ENCODE data around the gene CDK1. TPM values are rescaled to one million over a fixed set of nuclear protein-coding genes. Genes with fewer than 3 reads are reported as not detected.

CDK1 gene
- total RNA-seq, 1 donor from 2014 or later, result 6.6 TPM

GRCh38 chr10:60753152-60753551, 25.1 kb upstream of the CDK1 start:
- Histone ChIP-seq H3K27me3 (ENCODE audit: insufficient read depth, low read length) (no peaks in the 10 kb centered on the region), H3K27ac (ENCODE audit: low read depth, low read length) (no peak overlapping the region), H3K9me3 (ENCODE audit: insufficient read depth, low read depth, low read length) (no peaks in the 10 kb centered on the region), H2AFZ (ENCODE audit: low read depth, low read length) (no peak overlapping the region), H3K4me1 (ENCODE audit: insufficient read depth, low read length) (peaks cover 7% of the 10 kb centered on the region), H3K4me2 (ENCODE audit: low read length) (no peak overlapping the region), H3K79me2 (ENCODE audit: insufficient read depth, low read length) (no peaks in the 10 kb centered on the region), H3K36me3 (ENCODE audit: insufficient read depth, low read length) (no peaks in the 10 kb centered on the region), H4K20me1 (ENCODE audit: insufficient read depth, low read length) (no peaks in the 10 kb centered on the region), H3K4me3 (ENCODE audit: insufficient read depth, low read depth, low read length) (no peak overlapping the region), H3K9ac (ENCODE audit: low read length) (no peak overlapping the region)
- Mint-ChIP-seq H3K4me1 (ENCODE audit: low read depth, unreplicated experiment) (peaks cover 5% of the 10 kb centered on the region), H3K27me3 (ENCODE audit: low read depth, unreplicated experiment) (no peaks in the 10 kb centered on the region), H3K36me3 (ENCODE audit: low read depth, unreplicated experiment) (no peaks in the 10 kb centered on the region), H3K9me3 (ENCODE audit: unreplicated experiment) (no peaks in the 10 kb centered on the region), H3K4me3 (ENCODE audit: unreplicated experiment) (no peak overlapping the region), H3K27ac (ENCODE audit: unreplicated experiment) (no peak overlapping the region)
- DNase-seq (ENCODE audit: low read depth) (no peak), FAIRE-seq (no peak)
- no peak for TF ChIP-seq EZH2 (IDR thresholded peaks at IDR 0.05; ENCODE audit: insufficient read depth, low read length)
- TF ChIP-seq, protein P1, sequence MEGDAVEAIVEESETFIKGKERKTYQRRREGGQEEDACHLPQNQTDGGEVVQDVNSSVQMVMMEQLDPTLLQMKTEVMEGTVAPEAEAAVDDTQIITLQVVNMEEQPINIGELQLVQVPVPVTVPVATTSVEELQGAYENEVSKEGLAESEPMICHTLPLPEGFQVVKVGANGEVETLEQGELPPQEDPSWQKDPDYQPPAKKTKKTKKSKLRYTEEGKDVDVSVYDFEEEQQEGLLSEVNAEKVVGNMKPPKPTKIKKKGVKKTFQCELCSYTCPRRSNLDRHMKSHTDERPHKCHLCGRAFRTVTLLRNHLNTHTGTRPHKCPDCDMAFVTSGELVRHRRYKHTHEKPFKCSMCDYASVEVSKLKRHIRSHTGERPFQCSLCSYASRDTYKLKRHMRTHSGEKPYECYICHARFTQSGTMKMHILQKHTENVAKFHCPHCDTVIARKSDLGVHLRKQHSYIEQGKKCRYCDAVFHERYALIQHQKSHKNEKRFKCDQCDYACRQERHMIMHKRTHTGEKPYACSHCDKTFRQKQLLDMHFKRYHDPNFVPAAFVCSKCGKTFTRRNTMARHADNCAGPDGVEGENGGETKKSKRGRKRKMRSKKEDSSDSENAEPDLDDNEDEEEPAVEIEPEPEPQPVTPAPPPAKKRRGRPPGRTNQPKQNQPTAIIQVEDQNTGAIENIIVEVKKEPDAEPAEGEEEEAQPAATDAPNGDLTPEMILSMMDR (IDR thresholded peaks at IDR 0.05; ENCODE audit: insufficient read depth, low read depth, low read length), result no peak

- TF ChIP-seq EZH2 (IDR thresholded peaks at IDR 0.05; ENCODE audit: insufficient read depth, low read length), result no peak
- TF ChIP-seq, protein P1 (IDR thresholded peaks at IDR 0.05; ENCODE audit: insufficient read depth, low read depth, low read length), result no peak
- H4K20me1 ChIP-seq (ENCODE audit: insufficient read depth, low read length), result no peaks in the 10 kb centered on the region
- Mint-ChIP-seq H3K4me1 (ENCODE audit: low read depth, unreplicated experiment) (peaks cover 5% of the 10 kb centered on the region), H3K9me3 (ENCODE audit: unreplicated experiment) (no peaks in the 10 kb centered on the region), H3K27me3 (ENCODE audit: low read depth, unreplicated experiment) (no peaks in the 10 kb centered on the region), H3K4me3 (ENCODE audit: unreplicated experiment) (no peak overlapping the region), H3K27ac (ENCODE audit: unreplicated experiment) (no peak overlapping the region), H3K36me3 (ENCODE audit: low read depth, unreplicated experiment) (no peaks in the 10 kb centered on the region)
- no peak for FAIRE-seq
- no peaks in the 10 kb centered on the region for H3K27me3 ChIP-seq (ENCODE audit: insufficient read depth, low read length)
- no peaks in the 10 kb centered on the region for H3K79me2 ChIP-seq (ENCODE audit: insufficient read depth, low read length)
- H3K4me2 ChIP-seq (ENCODE audit: low read length), result no peak overlapping the region
- no peak overlapping the region for H3K4me3 ChIP-seq (ENCODE audit: insufficient read depth, low read depth, low read length)
- H3K4me1 ChIP-seq (ENCODE audit: insufficient read depth, low read length), result peaks cover 7% of the 10 kb centered on the region
- no peak overlapping the region for H3K27ac ChIP-seq (ENCODE audit: low read depth, low read length)
- H3K9me3 ChIP-seq (ENCODE audit: insufficient read depth, low read depth, low read length), result no peaks in the 10 kb centered on the region
- no peak overlapping the region for H2AFZ ChIP-seq (ENCODE audit: low read depth, low read length)
- H3K36me3 ChIP-seq (ENCODE audit: insufficient read depth, low read length), result no peaks in the 10 kb centered on the region
- DNase-seq (ENCODE audit: low read depth), result no peak
- H3K9ac ChIP-seq (ENCODE audit: low read length), result no peak overlapping the region
Measured at GRCh38 chr10:60753817-60754216, 24.5 kb upstream of the CDK1 start.

DNA sequence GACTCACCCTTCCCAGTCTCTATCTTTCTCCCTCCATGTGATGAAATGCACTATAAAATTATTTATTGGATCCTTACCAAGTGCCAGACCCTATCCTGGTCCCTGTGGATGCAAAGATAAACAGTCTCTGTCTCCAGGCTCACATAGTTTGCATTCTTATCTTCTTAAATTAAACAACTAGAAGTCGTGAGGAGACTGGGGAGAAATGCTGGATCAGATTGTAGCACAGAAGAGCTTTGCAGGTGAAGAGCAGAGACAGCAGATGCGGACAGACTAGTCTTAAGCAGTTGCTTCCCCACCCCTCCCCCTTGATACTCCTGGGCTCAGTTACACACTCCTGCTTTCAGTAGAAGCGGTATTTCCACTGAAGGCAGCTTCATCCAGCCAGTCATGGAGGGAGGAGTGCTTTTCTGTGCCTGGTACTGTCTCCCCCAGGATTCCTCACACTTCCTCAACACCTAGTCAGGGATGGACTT, 20.8 kb upstream of the CDK1 start:
- Histone ChIP-seq H3K27ac (ENCODE audit: low read depth, low read length) (no peak overlapping the region), H3K27me3 (ENCODE audit: insufficient read depth, low read length) (no peaks in the 10 kb centered on the region), H3K9me3 (ENCODE audit: insufficient read depth, low read depth, low read length) (no peaks in the 10 kb centered on the region), H3K4me3 (ENCODE audit: insufficient read depth, low read depth, low read length) (no peak overlapping the region), H3K4me2 (ENCODE audit: low read length) (peak overlapping the region; percentile 18), H3K9ac (ENCODE audit: low read length) (no peak overlapping the region), H4K20me1 (ENCODE audit: insufficient read depth, low read length) (no peaks in the 10 kb centered on the region), H3K4me1 (ENCODE audit: insufficient read depth, low read length) (peaks cover 7% of the 10 kb centered on the region), H3K36me3 (ENCODE audit: insufficient read depth, low read length) (no peaks in the 10 kb centered on the region), H2AFZ (ENCODE audit: low read depth, low read length) (peak overlapping the region; percentile 22), H3K79me2 (ENCODE audit: insufficient read depth, low read length) (no peaks in the 10 kb centered on the region)
- Mint-ChIP-seq H3K27me3 (ENCODE audit: low read depth, unreplicated experiment) (no peaks in the 10 kb centered on the region), H3K4me1 (ENCODE audit: low read depth, unreplicated experiment) (peaks cover 5% of the 10 kb centered on the region), H3K27ac (ENCODE audit: unreplicated experiment) (no peak overlapping the region), H3K4me3 (ENCODE audit: unreplicated experiment) (no peak overlapping the region), H3K9me3 (ENCODE audit: unreplicated experiment) (no peaks in the 10 kb centered on the region), H3K36me3 (ENCODE audit: low read depth, unreplicated experiment) (no peaks in the 10 kb centered on the region)
- TF ChIP-seq, protein P1 (IDR thresholded peaks at IDR 0.05; ENCODE audit: insufficient read depth, low read depth, low read length), result no peak
- TF ChIP-seq EZH2 (IDR thresholded peaks at IDR 0.05; ENCODE audit: insufficient read depth, low read length), result no peak
- DNase-seq (ENCODE audit: low read depth), result no peak
- FAIRE-seq, result no peak

Data from astrocyte (in vitro differentiated cells and primary cell).